Endometrium (tissue), 2 donors: ENCODE results near the gene GPC3.
"Not testable (repeated sequence)": the region's sequence is repeated elsewhere in the genome, so short reads cannot be mapped to it uniquely, and the experiment has no call there.

ENCODE experiments used
- FAIRE-seq: peaks from 2 replicates; lab custom pipeline; 2012; peaks lifted over from hg19 to GRCh38; lab: Jason Lieb, UNC
- donor health status: control.
- donor health status: control.

The GPC3 gene

GRCh38 chrX:133646719-133647116 lies 338.7 kb downstream of the GPC3 start:
- no peak for FAIRE-seq

DNA sequence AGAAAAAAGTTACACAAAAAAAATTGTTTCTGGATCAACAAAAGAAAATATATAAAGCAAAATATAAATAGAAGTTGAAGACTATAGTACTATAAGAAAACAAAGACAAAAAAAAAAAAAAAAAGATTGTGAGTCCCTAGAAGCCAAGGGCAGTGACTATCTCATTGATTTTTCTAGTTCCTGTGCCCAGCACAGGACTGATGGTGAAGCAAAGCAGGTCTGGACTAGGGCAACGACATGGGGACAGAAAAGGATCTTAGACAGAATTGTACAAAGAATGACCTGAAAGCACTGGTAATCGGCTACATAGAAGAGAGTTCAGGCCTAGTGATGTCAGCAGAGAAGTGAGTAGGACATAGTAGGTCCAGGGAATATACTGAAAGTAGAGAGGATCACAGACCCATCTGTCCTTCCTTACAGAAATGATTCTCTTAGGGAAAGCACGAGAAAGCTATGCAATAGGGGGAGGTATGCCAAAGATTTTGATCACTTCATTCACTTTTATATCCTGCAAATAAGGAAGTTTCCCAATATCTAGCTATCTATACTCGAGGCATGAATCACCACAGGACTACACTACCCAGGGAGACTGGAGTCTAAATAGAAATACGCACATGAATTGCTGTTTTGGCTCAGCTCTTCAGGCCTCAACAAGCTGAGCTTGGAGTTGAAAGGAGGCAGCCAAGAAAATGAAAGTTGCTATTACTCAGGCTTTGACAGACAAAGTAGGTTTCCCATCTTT lies 339.2 kb downstream of the GPC3 start:
- no peak for FAIRE-seq

- FAIRE-seq, result no peak
Observed at GRCh38 chrX:133645256-133645655, 340.1 kb downstream of the GPC3 start.

GRCh38 chrX:133640161-133641015 lies 345.0 kb downstream of the GPC3 start:
- no peak for FAIRE-seq

- FAIRE-seq, result no peak
Observed at GRCh38 chrX:133639726-133640125, 345.7 kb downstream of the GPC3 start.

DNA sequence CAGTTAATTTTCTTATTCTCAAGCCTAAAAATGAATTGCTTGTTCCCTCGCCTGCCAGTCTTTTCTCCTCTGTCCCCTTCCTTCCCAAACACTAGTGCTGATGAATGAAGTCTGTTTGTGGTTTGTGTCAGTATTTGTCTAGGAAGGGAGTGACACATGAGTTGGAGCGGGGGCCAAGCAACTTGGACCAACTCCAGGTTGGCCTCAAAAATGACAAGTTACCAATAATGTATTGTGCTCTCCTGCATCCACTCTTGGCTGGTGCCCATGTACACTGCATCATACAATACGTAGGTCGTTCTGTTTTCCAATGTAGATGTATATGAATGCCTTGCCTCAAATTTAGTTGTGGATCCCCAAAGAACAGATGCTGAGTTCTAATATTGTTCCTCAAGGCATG lies 347.1 kb downstream of the GPC3 start:
- FAIRE-seq, result no peak

DNA sequence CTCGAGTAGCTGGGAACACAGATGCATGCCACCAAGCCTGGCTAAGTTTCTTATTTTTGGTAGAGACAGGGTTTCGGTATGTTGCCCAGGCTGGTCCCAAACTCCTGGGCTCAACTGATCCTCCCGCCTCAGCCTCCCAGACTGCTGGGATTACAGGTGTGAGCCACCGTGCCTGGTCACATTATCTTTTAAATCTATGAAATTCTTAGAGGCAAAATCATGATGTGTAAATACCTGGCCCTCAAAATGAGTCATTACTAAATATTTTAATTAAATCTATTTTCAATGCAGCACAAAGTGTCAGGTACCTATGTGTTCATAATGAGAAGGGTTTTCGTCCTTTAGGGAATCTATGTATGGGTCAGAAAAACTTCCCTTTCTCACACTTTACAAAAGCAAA lies 347.6 kb downstream of the GPC3 start:
- no peak for FAIRE-seq

DNA sequence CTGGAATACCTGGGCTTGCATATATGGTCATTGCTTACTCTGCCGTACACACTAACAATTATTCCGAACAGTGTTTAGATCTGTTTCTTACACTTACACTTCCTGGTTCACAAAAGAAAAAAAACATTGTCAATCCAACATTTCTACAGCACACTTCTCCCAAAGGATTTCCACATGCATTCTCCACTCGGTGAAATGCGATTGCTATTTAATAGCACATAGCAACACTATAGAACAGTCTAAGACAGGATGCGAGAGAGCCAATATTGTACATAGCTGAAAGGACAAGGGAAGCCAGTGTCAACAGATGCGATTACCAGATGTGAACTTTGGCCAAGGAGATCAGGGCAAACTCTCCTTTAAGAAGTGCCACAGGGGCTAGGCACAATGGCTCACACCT lies 349.4 kb downstream of the GPC3 start:
- FAIRE-seq, result no peak

DNA sequence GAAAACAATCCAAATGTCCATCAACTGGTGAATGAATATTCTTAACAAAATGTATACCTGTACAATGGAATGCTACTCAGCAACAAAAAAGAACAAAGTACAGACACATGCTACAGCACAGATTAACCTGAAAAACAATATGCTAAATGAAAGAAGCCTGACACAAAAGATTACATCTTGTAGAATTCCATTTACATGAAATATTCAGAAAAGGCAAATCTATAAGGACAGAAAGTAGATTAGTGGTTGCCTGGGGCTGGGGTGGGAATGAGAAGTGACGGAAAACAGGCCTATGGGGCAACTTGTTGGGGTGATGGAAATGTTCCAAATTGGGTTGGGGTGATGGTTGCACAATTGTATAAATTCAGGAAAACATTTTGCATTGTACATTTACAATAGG lies 351.0 kb downstream of the GPC3 start:
- no peak for FAIRE-seq

GRCh38 chrX:133633950-133634349 lies 351.4 kb downstream of the GPC3 start:
- no peak for FAIRE-seq

- FAIRE-seq, result no peak
Observed at GRCh38 chrX:133633162-133633561, 352.2 kb downstream of the GPC3 start.

DNA sequence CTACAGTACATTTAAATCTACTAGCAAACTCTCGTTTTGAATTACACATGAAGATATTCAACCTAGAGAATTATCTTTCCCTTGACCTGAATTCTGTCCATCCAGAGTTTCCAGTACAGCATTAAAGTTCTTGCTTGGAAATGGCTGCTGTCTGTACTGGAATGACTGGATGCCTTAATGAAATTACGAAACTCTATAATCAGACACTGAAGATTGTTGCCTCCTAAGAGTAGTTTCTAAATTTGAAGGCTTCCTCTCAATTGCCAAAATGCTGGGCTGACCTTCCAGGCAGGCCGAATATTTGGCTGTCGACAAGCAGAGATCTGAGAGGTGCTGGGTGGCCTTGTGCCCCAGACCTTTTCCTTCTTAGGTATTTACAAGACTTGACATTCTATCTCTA lies 355.0 kb downstream of the GPC3 start:
- no peak for FAIRE-seq

DNA sequence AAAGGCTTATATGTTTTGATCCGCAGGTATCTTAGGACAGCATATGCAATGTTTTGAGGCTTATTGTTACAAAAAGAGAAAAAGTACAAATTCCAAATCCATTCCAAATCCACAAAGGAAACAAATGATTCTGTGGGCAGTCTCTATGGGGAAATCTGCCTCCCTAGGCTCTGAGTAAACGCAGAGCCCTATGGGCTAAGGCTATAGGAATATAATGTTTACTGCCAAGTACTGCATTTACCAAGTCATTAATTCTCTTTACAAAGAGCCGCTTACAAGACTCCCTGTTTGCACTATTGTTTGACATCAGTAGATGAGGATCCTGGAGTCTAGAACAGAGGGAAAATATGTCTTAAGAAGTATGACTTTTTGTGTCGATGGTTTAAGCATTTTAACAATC lies 357.7 kb downstream of the GPC3 start:
- no peak for FAIRE-seq

DNA sequence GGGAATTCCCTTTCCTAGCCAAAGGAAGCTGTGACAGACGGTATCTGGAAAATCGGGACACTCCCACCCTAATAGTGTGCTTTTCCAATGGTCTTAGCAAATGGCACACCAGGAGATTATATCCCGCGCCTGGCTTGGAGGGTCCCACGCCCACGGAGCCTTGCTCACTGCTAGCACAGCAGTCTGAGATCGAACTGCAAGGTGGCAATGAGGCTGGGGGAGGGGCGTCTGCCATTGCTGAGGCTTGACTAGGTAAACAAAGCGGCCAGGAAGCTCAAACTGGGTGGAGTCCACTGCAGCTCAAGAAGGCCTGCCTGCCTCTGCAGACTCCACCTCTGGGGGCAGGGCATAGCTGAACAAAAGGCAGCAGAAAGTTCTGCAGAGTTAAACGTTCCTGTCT lies 364.0 kb downstream of the GPC3 start:
- not testable (repeated sequence) for FAIRE-seq

DNA sequence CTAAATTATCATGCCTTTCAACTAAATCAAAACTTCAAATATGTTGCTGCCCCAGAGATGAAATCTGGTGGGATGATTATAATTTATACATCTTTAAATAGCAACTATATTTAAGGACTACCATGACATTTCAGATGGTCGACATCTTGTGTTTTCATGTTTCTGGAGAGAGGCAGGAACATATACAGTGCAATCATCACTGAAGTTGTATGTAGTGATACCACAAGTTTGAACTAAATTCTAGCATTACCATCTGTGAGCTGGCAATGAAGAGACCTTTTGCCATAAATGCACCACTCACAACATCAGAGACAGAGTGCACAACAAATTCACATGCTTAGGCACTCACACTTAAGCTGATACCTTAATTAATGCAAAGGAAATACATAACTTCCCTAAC lies 373.7 kb downstream of the GPC3 start:
- no peak for FAIRE-seq

- no peak for FAIRE-seq
Observed at GRCh38 chrX:133610056-133610455, 375.3 kb downstream of the GPC3 start.

GRCh38 chrX:133609166-133609565 lies 376.2 kb downstream of the GPC3 start:
- FAIRE-seq, result no peak

GRCh38 chrX:133608406-133608805 lies 377.0 kb downstream of the GPC3 start:
- FAIRE-seq, result no peak

- no peak for FAIRE-seq
Observed at GRCh38 chrX:133607419-133608348, 377.7 kb downstream of the GPC3 start.

DNA sequence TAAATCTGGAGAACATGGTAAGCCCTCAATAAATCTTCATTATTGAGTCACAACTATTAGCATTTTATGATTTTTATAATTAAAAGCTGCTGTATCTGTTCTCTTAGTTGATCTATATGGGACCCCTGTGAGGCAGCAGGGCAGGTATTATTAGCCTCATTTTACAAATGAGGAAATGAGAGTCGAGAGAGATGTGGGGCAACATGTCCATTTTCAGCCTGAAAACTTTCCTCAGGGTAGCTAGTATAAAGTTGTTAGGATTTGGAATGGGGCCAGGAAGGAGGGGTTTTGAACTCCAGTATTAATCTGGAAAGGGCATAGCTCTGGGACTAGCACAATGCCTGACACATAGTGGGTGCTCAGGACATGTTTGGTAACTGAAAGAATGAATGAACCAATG lies 378.4 kb downstream of the GPC3 start:
- FAIRE-seq, result no peak

DNA sequence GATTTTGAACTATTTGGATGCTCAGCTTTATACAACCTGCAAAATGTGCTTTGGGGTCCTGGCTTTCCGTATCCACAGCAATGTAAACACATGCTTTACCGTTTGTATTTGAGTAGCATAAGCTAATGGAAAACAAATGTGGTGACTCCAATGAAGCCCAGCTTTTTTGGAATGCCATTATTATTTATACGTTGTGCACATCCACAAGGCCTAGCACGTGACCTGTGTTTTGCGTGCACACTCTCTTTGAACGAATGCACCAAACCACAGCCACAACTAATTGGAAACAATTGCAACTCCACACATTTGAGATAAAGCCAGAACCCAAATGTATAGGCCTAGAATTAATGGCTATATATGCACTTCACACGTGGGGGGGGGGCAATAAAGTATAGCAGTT lies 380.6 kb downstream of the GPC3 start:
- no peak for FAIRE-seq

GRCh38 chrX:133602881-133603280 lies 382.5 kb downstream of the GPC3 start:
- FAIRE-seq, result no peak

- no peak for FAIRE-seq
Observed at GRCh38 chrX:133601116-133601515, 384.3 kb downstream of the GPC3 start.
